Measurements from ENCODE around the gene PEX11G. TPM values are rescaled to one million over a fixed set of nuclear protein-coding genes. Genes with fewer than 3 reads are reported as not detected.
"Not testable (repeated sequence)": the region's sequence is repeated elsewhere in the genome, so short reads cannot be mapped to it uniquely, and the experiment has no call there.

Gene PEX11G
- total and polyA plus RNA-seq, 7 donors = 2.3 to 12.3 (median 5.1) TPM; not detected in 1

GRCh38 chr19:7454998-7455397, 33.8 kb downstream of the PEX11G start:
- Histone ChIP-seq H3K9me3 (no peaks in the 10 kb centered on the region), H3K4me1 (no peaks in the 10 kb centered on the region), H3K36me3 (peaks cover 26 to 88% (median 69%) of the 10 kb centered on the region in 4 donors), H3K27ac (no peak overlapping the region), H3K27me3 (no peaks in the 10 kb centered on the region), H3K4me3 (no peak overlapping the region)
- TF ChIP-seq CTCF (IDR thresholded peaks at IDR 0.05) = no peak
- TF ChIP-seq POLR2A (IDR thresholded peaks at IDR 0.05) = no peak
- no peak for TF ChIP-seq EP300 (IDR thresholded peaks at IDR 0.05)
- TF ChIP-seq POLR2AphosphoS5 (IDR thresholded peaks at IDR 0.05) = no peak
- WGBS, 2 donors = 97 to 98% methylated on average over 8 of the region's 8 CpGs
- no peak for DNase-seq
- intact Hi-C loops (cut with DNase I) = no loop called here

- no peak for DNase-seq
- H3K27ac ChIP-seq = no peak overlapping the region
- H3K9me3 ChIP-seq = no peaks in the 10 kb centered on the region
- H3K27me3 ChIP-seq = no peaks in the 10 kb centered on the region
- TF ChIP-seq EP300 (IDR thresholded peaks at IDR 0.05) = no peak
- no peak for TF ChIP-seq POLR2A (IDR thresholded peaks at IDR 0.05)
- no peak for TF ChIP-seq CTCF (IDR thresholded peaks at IDR 0.05)
- no peak for TF ChIP-seq POLR2AphosphoS5 (IDR thresholded peaks at IDR 0.05)
- H3K36me3 ChIP-seq = peaks cover 24 to 88% (median 73%) of the 10 kb centered on the region in 4 donors
- WGBS, 2 donors = 88% methylated on average over 53 of the region's 53 CpGs
- no peaks in the 10 kb centered on the region for H3K4me1 ChIP-seq
- H3K4me3 ChIP-seq = no peak overlapping the region
- intact Hi-C loops (cut with DNase I) = no loop called here
These were observed 38.3 kb downstream of the PEX11G start for GRCh38 chr19:7450243-7451223.

GRCh38 chr19:7449391-7450070, 39.3 kb downstream of the PEX11G start:
- H3K4me1 ChIP-seq; H3K27me3 ChIP-seq; DNase-seq; H3K4me3 ChIP-seq; H3K9me3 ChIP-seq; H3K27ac ChIP-seq; intact Hi-C loops (cut with DNase I): not testable (repeated sequence)
- WGBS, 2 donors = 92 to 97% methylated on average over 6 of the region's 6 CpGs
- H3K36me3 ChIP-seq = peaks cover 32 to 88% (median 78%) of the 10 kb centered on the region in 4 donors

- H3K27me3 ChIP-seq = no peaks in the 10 kb centered on the region
- intact Hi-C loops (cut with DNase I) = no loop called here
- no peak for TF ChIP-seq EP300 (IDR thresholded peaks at IDR 0.05)
- DNase-seq = no peak
- 97 to 98% methylated on average over 6 of the region's 6 CpGs for WGBS, 2 donors
- peaks cover 32 to 91% (median 82%) of the 10 kb centered on the region in 4 donors for H3K36me3 ChIP-seq
- no peak overlapping the region for H3K27ac ChIP-seq
- no peaks in the 10 kb centered on the region for H3K9me3 ChIP-seq
- H3K4me3 ChIP-seq = no peak overlapping the region
- peaks cover 0 to under 1% (median 0%) of the 10 kb centered on the region in 4 donors for H3K4me1 ChIP-seq
These were observed 41.2 kb downstream of the PEX11G start for GRCh38 chr19:7447648-7448047.

GRCh38 chr19:7445104-7445503, 43.7 kb downstream of the PEX11G start:
- intact Hi-C loops (cut with DNase I) = no loop called here
- Histone ChIP-seq H3K27me3 (no peaks in the 10 kb centered on the region), H3K4me1 (peaks cover 0 to 5% (median 2%) of the 10 kb centered on the region in 4 donors), H3K9me3 (no peaks in the 10 kb centered on the region), H3K36me3 (peaks cover 28 to 99% (median 89%) of the 10 kb centered on the region in 4 donors), H3K27ac (no peak overlapping the region), H3K4me3 (no peak overlapping the region)
- WGBS, 2 donors = 97 to 98% methylated on average over 3 of the region's 3 CpGs
- no peak for DNase-seq
- TF ChIP-seq POLR2A (IDR thresholded peaks at IDR 0.05) (no peak), EP300 (IDR thresholded peaks at IDR 0.05) (no peak), CTCF (IDR thresholded peaks at IDR 0.05) (no peak), POLR2AphosphoS5 (IDR thresholded peaks at IDR 0.05) (no peak)
